DND-41 (cell line): ENCODE measurements around the gene NODAL.

Experiments used
- ATAC-seq: fragments of 200-7000 bp; cut with Tn5 transposase; 3 replicates; pipeline ENCODE4 v1.9.1; 2021; ENCODE audit warnings: low read depth; ENCODE audit not compliant: insufficient read depth
- DNase-seq: peaks from one replicate; pipeline ENCODE4 v3.0.0-alpha.2; 2020
- H2AFZ ChIP-seq: 2 replicates; pipeline ENCODE4 v1.6.0; 2012; ENCODE audit warnings: low read depth, low read length
- H3K27ac ChIP-seq: 2 replicates; pipeline ENCODE4 v1.5.1; 2012; ENCODE audit warnings: low read length, inconsistent platforms
- H3K27me3 ChIP-seq: fragments of 200-600 bp; sonication (generic); 2 replicates; pipeline ENCODE4 v1.6.0; 2012; ENCODE audit warnings: low read length, mild to moderate bottlenecking, inconsistent platforms; ENCODE audit not compliant: insufficient read depth, poor library complexity
- H3K36me3 ChIP-seq: 2 replicates; pipeline ENCODE4 v1.5.1; 2012; ENCODE audit warnings: low read length, inconsistent platforms; ENCODE audit not compliant: insufficient read depth
- H3K4me1 ChIP-seq: 2 replicates; pipeline ENCODE4 v1.5.1; 2012; ENCODE audit warnings: mild to moderate bottlenecking, low read length; ENCODE audit not compliant: insufficient read depth
- H3K4me2 ChIP-seq: 2 replicates; pipeline ENCODE4 v1.6.0; 2012; ENCODE audit warnings: mild to moderate bottlenecking, moderate library complexity, low read length, inconsistent platforms; ENCODE audit not compliant: insufficient read depth
- H3K4me3 ChIP-seq, 2 experiments: fragments of 200-600 bp in 1 of 2; shearing (Covaris generic) in 1 of 2; 2 replicates each; pipeline ENCODE4 v1.5.1; 2012 to 2016; ENCODE audit warnings: inconsistent platforms in 2 of 2, low read length in 2 of 2, mild to moderate bottlenecking in 2 of 2, low read depth in 1 of 2, moderate library complexity in 1 of 2
- H3K79me2 ChIP-seq: 2 replicates; pipeline ENCODE4 v1.6.0; 2012; ENCODE audit warnings: low read length, inconsistent platforms; ENCODE audit not compliant: insufficient read depth
- H3K9ac ChIP-seq: 2 replicates; pipeline ENCODE4 v1.6.0; 2012; ENCODE audit warnings: low read depth, mild to moderate bottlenecking, inconsistent platforms, low read length, moderate library complexity
- H3K9me3 ChIP-seq: 2 replicates; pipeline ENCODE4 v1.5.1; 2012; ENCODE audit warnings: low read length, moderate library complexity, mild to moderate bottlenecking, inconsistent platforms; ENCODE audit not compliant: insufficient read depth, severe bottlenecking
- H4K20me1 ChIP-seq: 2 replicates; pipeline ENCODE4 v1.6.0; 2012; ENCODE audit warnings: low read length; ENCODE audit not compliant: insufficient read depth
- CTCF ChIP-seq: IDR thresholded peaks from 2 replicates; pipeline ENCODE4 v1.5.1; 2012; ENCODE audit warnings: borderline replicate concordance, low read length, moderate library complexity, mild to moderate bottlenecking; ENCODE audit not compliant: poor library complexity, severe bottlenecking; ENCODE audit errors: extremely low read depth
- EZH2 ChIP-seq: IDR thresholded peaks from 3 replicates; pipeline ENCODE4 v1.6.1; 2012; ENCODE audit warnings: borderline replicate concordance, low read depth, mild to moderate bottlenecking, moderate library complexity, low read length, inconsistent platforms; ENCODE audit not compliant: severe bottlenecking

Gene NODAL

GRCh38 chr10:70478191-70479164 is 37.0 kb upstream of the NODAL start, which contains the start of gene PALD1:
Gene PALD1 (plus strand): TSS chr10:70478767. CDS start chr10:70525952, 47,185 bp downstream.
- H3K27ac ChIP-seq: peak within 1 kb of the TSS; percentile 65
- peak; percentile 16 for TF ChIP-seq CTCF
- no peak for TF ChIP-seq EZH2
- H3K4me1 ChIP-seq: peaks cover 41% of the 10 kb centered on the region
- DNase-seq: peak; percentile 77
- peak within 1 kb of the TSS; percentile 86 for H3K4me2 ChIP-seq
- H4K20me1 ChIP-seq: peaks cover 50% of the 10 kb centered on the region
- no peaks in the 10 kb centered on the region for H3K36me3 ChIP-seq
- H3K9me3 ChIP-seq: no peaks in the 10 kb centered on the region
- H3K27me3 ChIP-seq: no peaks in the 10 kb centered on the region
- no peaks in the 10 kb centered on the region; the same call in 1 of the 2 replicates for H3K79me2 ChIP-seq
- peak within 1 kb of the TSS; percentile 45 to 62 for H3K4me3 ChIP-seq
- peak within 1 kb of the TSS; percentile 64 for H3K9ac ChIP-seq
- ATAC-seq: peak; percentile 62
- H2AFZ ChIP-seq: peak within 1 kb of the TSS; percentile 66

- peak overlapping the region; percentile 64 for H3K9ac ChIP-seq
- H3K4me3 ChIP-seq: peak overlapping the region; percentile 45 to 62; a peak in 3 of 4 replicates
Observed at GRCh38 chr10:70477661-70478162, 36.2 kb upstream of the NODAL start.

DNA sequence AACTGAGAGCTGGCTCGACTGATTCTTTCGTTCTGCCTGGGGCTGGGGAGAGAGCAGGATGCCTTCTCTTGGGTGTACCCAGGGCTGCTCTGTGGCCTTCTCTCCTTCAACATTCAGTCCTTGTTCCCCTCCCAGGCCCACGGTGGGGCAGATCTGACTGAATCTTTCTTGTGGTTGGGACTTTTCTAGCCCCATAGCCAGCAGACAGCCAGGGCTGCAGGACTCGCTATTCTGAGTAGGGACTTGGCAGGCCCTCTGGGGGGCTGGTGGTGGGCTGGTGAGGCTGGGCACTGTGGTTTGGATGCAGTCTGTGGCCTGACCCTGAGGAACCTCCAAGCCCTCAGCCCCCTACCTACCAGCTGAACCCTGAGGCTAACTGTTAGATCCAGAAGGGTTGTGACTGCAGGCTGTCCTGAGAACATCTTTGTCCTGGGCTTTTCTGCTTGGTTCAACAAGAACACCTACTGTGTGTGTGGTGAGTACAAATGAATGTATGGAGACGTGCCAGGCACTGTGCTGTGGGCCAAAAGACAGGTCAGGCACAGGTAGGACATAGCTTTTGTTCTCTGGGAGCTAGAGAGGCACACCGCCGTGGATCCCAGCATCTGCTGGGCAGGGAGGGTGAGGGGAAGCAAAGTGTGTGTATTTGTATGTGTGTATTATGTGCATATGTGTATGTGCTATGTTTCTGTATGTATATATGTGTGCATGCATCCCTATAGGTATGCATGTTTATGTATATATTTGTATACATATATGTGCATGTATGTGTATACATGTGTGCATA is 35.0 kb upstream of the NODAL start:
- DNase-seq: no peak
- H3K27me3 ChIP-seq: no peaks in the 10 kb centered on the region
- peaks cover 35% of the 10 kb centered on the region for H4K20me1 ChIP-seq
- ATAC-seq: no peak
- H3K36me3 ChIP-seq: no peaks in the 10 kb centered on the region
- no peaks in the 10 kb centered on the region for H3K9me3 ChIP-seq
- no peak overlapping the region for H3K9ac ChIP-seq
- TF ChIP-seq EZH2: no peak
- H3K4me2 ChIP-seq: no peak overlapping the region
- no peak overlapping the region for H3K27ac ChIP-seq
- no peak overlapping the region for H3K4me3 ChIP-seq
- no peak overlapping the region for H2AFZ ChIP-seq
- no peaks in the 10 kb centered on the region for H3K79me2 ChIP-seq
- peaks cover 40% of the 10 kb centered on the region for H3K4me1 ChIP-seq

More at GRCh38 chr10:70477661-70478162, 36.2 kb upstream of the NODAL start:
- no peaks in the 10 kb centered on the region for H3K9me3 ChIP-seq
- no peaks in the 10 kb centered on the region for H3K27me3 ChIP-seq
- DNase-seq (peak; percentile 87), ATAC-seq (peak; percentile 66)
- TF ChIP-seq EZH2 (no peak), CTCF (no peak)
- peak overlapping the region; percentile 86 for H3K4me2 ChIP-seq
- peaks cover 42% of the 10 kb centered on the region for H4K20me1 ChIP-seq
- H3K27ac ChIP-seq: no peak overlapping the region
- peaks cover 41% of the 10 kb centered on the region for H3K4me1 ChIP-seq
- H3K36me3 ChIP-seq: no peaks in the 10 kb centered on the region
- H3K79me2 ChIP-seq: no peaks in the 10 kb centered on the region; the same call in 1 of the 2 replicates
- peak overlapping the region; percentile 66; the same call in 1 of the 2 replicates for H2AFZ ChIP-seq
